HUES48 (cell line): Measurements from ENCODE around the gene HECA.
"Not testable (repeated sequence)": the region's sequence is repeated elsewhere in the genome, so short reads cannot be mapped to it uniquely, and the experiment has no call there.

Experiments used
- H3K27ac ChIP-seq: one replicate; pipeline ENCODE4 v1.7.0; 2013; ENCODE audit warnings: low read depth, low read length, inconsistent platforms
- H3K27me3 ChIP-seq: 2 replicates; pipeline ENCODE4 v1.6.1; 2013; ENCODE audit warnings: mild to moderate bottlenecking, low read length; ENCODE audit not compliant: control insufficient read depth, insufficient read depth
- H3K36me3 ChIP-seq: 2 replicates; pipeline ENCODE4 v1.6.1; 2013; ENCODE audit warnings: low read length; ENCODE audit not compliant: control insufficient read depth, insufficient read depth
- H3K4me1 ChIP-seq: 2 replicates; pipeline ENCODE4 v1.6.1; 2013; ENCODE audit warnings: mild to moderate bottlenecking, low read length; ENCODE audit not compliant: control insufficient read depth, insufficient read depth
- H3K4me3 ChIP-seq: 2 replicates; pipeline ENCODE4 v1.5.1; 2013; ENCODE audit warnings: mild to moderate bottlenecking, low read depth, low read length
- H3K9ac ChIP-seq: 2 replicates; pipeline ENCODE4 v1.6.1; 2013; ENCODE audit warnings: mild to moderate bottlenecking, low read depth, low read length, moderate library complexity
- H3K9me3 ChIP-seq: 2 replicates; pipeline ENCODE4 v1.6.1; 2013; ENCODE audit warnings: low read length; ENCODE audit not compliant: control insufficient read depth, insufficient read depth

Gene HECA

GRCh38 chr6:139205843-139206242, 71.0 kb downstream of the HECA start:
- H3K27me3 ChIP-seq, result no peaks in the 10 kb centered on the region
- H3K36me3 ChIP-seq, result no peaks in the 10 kb centered on the region
- H3K27ac ChIP-seq, result no peak overlapping the region
- H3K9me3 ChIP-seq, result peaks cover 21% of the 10 kb centered on the region
- no peaks in the 10 kb centered on the region for H3K4me1 ChIP-seq
- H3K9ac ChIP-seq, result no peak overlapping the region
- H3K4me3 ChIP-seq, result no peak overlapping the region

- H3K27ac ChIP-seq, H3K36me3 ChIP-seq, H3K9ac ChIP-seq, H3K27me3 ChIP-seq, H3K4me1 ChIP-seq, H3K4me3 ChIP-seq: not testable (repeated sequence)
- peaks cover 17% of the 10 kb centered on the region for H3K9me3 ChIP-seq
Measured at GRCh38 chr6:139210766-139211165, 75.9 kb downstream of the HECA start.

DNA sequence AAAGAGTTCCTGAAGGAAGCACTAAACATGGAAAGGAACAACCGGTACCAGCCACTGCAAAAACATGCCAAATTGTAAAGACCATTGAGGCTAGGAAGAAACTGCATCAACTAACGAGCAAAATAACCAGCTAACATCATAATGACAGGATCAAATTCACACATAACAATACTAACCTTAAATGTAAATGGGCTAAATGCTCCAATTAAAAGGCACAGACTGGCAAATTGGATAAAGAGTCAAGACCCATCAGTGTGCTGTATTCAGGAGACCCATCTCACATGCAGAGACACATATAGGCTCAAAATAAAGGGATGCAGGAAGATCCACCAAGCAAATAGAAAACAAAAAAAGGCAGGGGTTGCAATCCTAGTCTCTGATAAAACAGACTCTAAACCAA, 77.6 kb downstream of the HECA start:
- H3K9ac ChIP-seq, H3K27me3 ChIP-seq, H3K4me1 ChIP-seq, H3K27ac ChIP-seq, H3K4me3 ChIP-seq, H3K36me3 ChIP-seq: not testable (repeated sequence)
- H3K9me3 ChIP-seq, result peaks cover 10% of the 10 kb centered on the region; the same call in 1 of the 2 replicates

DNA sequence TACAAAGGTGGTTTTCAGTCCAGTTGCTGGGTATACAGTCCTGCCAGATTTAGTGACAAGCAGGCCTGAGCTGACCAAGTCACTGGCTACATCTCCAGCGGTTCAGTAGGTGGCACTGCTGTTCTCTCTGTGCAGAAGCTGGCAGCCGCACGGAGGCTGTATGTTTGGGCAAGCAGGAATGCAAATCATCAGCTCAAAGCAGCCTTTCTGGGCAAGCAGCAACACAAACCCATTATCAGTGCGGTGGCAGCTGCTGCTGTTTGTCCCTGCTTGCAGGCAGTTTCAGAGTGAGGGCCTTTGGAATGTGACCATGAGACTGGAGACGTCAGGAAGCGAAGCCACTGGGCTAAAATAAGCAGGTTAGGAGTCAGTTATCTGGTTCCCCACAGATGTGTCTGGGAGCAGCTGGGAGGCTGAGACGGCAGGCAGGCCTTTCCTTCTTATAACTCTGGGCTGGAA, 84.4 kb downstream of the HECA start:
- H3K9me3 ChIP-seq, result no peaks in the 10 kb centered on the region
- no peak overlapping the region for H3K4me3 ChIP-seq
- H3K36me3 ChIP-seq, result no peaks in the 10 kb centered on the region
- H3K27me3 ChIP-seq, result no peaks in the 10 kb centered on the region
- H3K9ac ChIP-seq, result peak overlapping the region; percentile 14; the same call in 1 of the 2 replicates
- H3K4me1 ChIP-seq, result peaks cover 5% of the 10 kb centered on the region; the same call in 1 of the 2 replicates
- peak overlapping the region; percentile 15 for H3K27ac ChIP-seq

- Histone ChIP-seq H3K4me3 (no peak overlapping the region), H3K9ac (no peak overlapping the region), H3K4me1 (peaks cover 5% of the 10 kb centered on the region; the same call in 1 of the 2 replicates), H3K27ac (peak overlapping the region; percentile 15), H3K27me3 (no peaks in the 10 kb centered on the region), H3K9me3 (no peaks in the 10 kb centered on the region), H3K36me3 (no peaks in the 10 kb centered on the region)
Measured at GRCh38 chr6:139219746-139220145, 84.9 kb downstream of the HECA start.

GRCh38 chr6:139228387-139228786, 93.5 kb downstream of the HECA start:
- H3K4me1 ChIP-seq, H3K27me3 ChIP-seq, H3K9ac ChIP-seq, H3K36me3 ChIP-seq, H3K9me3 ChIP-seq, H3K27ac ChIP-seq, H3K4me3 ChIP-seq: not testable (repeated sequence)
